Hindlimb muscle (tissue), 1 donor: ENCODE data around the gene UCP1. TPM values are rescaled to one million over a fixed set of nuclear protein-coding genes. Genes with fewer than 3 reads are reported as not detected.
"Not testable (repeated sequence)": the region's sequence is repeated elsewhere in the genome, so short reads cannot be mapped to it uniquely, and the experiment has no call there.

ENCODE experiments used
- DNase-seq: peaks from one replicate; pipeline ENCODE4 v3.0.0-alpha.2; 2013
- polyA plus RNA-seq: library from polyadenylated mRNA; unstranded; fragments of 120-200 nt; gene quantifications from one replicate; pipeline ENCODE4 v1.2.1, GENCODE V29; 2013; ENCODE audit not compliant: insufficient read length

Gene UCP1
- polyA plus RNA-seq, 1 donor: not detected

DNA sequence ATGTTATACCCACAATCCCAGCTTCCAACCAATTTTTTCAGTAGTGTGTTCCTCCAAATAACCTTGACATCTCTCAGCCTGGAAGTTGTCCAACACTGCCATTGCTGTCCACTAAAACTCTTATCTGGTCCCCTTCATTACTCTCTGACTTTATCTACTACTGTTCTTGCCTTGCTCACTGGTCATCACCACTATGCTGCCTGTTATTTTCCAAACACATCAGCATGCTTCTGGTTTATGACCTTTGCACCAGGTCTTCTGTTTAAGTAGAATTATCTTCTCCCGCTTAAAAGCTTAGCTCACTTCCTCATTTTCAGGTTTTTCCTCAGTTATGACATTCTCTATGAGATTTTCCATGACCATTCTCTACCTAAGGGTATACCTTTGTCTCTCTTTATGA lies 39.3 kb downstream of the UCP1 start:
- no peak for DNase-seq

DNA sequence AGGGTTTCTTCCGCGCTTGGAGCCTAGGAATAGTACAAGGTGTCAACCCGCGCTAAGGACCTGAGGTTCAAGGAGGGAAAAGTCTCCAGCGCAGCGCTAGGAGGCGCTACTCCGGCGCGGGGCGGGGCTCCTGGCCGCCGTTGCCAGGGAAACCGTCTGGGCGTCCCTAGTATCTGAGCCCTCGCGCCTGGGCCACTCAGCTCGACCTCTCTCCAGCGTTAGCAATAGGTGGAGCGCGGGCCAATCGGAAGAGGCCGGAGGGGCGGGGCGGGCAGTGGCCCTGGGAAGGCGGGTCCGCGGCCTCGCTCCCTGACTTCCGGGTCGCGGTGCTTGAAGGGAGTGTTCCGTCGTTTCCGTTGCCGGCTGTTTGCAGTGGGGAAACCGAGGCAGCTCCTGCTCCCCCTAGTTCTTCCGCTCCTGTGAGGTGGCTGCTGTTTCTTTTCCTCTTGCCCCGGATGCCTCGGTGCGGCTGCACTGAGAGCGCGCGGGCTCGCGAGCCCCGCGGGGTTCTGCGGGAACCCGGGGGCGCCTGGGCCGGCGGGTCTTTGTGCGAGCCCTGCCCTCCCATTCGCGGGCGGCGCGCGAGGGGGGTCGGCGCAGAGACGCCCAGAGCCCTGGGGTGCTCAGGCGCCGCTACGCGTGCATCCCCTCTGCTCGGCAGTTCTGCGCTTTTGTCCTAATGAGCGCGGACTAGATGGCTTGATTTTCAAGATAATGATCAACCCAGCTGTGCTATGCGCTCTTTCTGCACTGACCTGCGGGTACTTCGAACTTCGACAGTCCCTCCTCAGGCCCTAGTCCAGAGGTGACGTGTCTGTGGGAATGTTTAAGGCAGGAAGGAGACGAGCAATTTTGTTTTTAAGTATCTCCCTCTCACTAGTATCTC lies 44.7 kb downstream of the UCP1 start, which contains the start of gene ELMOD2:
TSS of gene ELMOD2 (plus strand) at position 312 of the 886 bp plus-strand sequence. CDS start 1,261 bp downstream, outside the sequence.
- DNase-seq: peak; percentile 96

DNA sequence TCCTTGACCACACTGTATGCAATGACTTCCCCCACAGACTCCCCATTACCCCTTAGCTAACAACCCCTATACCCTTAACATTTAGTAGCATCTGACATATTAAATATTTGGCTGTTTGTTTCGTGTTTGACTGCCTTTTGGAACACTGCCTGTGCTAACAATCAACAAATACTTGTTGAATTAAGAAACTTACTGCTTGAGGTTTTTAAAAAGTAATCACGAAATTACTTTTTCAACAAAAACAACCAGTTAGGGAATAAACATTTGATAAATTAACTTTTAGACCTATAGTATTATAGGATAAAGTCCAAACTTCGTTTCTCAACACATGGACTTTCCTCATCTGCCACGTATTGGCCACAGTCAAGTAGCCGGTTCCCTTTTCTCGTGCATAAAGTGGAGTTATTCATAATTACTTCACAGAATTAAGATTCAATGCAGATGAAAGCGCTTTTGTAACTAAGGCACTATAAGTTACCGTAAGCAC lies 45.3 kb downstream of the UCP1 start:
- no peak for DNase-seq

DNA sequence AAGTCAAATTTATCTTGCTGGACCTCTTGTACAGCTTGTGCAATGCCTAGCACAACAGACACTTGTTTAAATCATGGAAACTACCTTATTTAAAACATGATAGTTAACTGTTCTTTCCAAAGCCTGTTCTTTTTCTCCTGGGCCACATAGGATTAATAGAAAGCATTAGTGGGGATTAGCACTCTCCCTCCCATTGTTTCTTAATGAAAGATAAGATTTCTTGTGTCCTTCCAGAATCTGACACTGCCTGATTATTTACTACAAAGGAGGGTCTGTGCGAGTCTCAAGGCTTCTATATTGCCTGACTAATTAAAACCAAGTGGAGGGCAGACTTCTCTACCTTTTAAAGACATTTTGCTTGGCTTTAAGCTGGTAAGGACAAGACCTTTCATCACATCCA lies 53.3 kb downstream of the UCP1 start:
- no peak for DNase-seq

DNA sequence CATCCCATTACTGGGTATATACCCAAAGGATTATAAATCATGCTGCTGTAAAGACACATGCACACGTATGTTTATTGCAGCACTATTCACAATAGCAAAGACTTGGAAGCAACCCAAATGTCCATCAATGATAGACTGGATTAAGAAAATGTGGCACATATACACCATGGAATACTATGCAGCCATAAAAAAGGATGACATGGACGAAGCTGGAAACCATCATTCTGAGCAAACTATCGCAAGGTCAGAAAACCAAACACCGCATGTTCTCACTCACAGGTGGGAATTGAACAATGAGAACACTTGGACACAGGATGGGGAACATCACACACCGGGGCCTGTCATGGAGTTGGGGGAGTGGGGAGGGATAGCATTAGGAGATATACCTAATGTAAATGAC lies 55.0 kb downstream of the UCP1 start:
- DNase-seq: not testable (repeated sequence)

Other genes starting within 250 kb of the UCP1 start
- 34.1 TPM for gene SCOC, start 195.3 kb downstream of the UCP1 start, polyA plus RNA-seq
- 2.2 TPM for gene CLGN, start 141.3 kb downstream of the UCP1 start, polyA plus RNA-seq
- gene MGAT4D, start 70.7 kb downstream of the UCP1 start, polyA plus RNA-seq: not detected
- gene ELMOD2, start 44.8 kb downstream of the UCP1 start, polyA plus RNA-seq: 17.2 TPM
- gene TBC1D9, start 187.4 kb upstream of the UCP1 start, polyA plus RNA-seq: 15.8 TPM